Cardiac fibroblast (primary cell): ENCODE data around the gene NDUFC2.

Experiments
- DNase-seq, 2 donors: peaks; one replicate each; pipeline versions ENCODE4 v3.0.0 to v3.0.0-alpha.2; 2010; ENCODE audit warnings: low read depth in 2 of 2
- H3K4me3 ChIP-seq, 2 donors: replicated peaks in 1 of 2; 1 replicate in 1 of 2; 2 replicates in 1 of 2; pipeline ENCODE4 v1.5.1; 2011; ENCODE audit warnings: low read depth in 2 of 2, low read length in 2 of 2, mild to moderate bottlenecking in 2 of 2, moderate library complexity in 1 of 2
- CTCF ChIP-seq: IDR thresholded peaks from one replicate; pipeline ENCODE4 v1.5.1; 2011; ENCODE audit warnings: low read depth, mild to moderate bottlenecking, low read length, inconsistent platforms

Gene NDUFC2

GRCh38 chr11:78037825-78038620 lies 41.6 kb downstream of the NDUFC2 start:
- TF ChIP-seq CTCF = no peak
- no peak for DNase-seq
- H3K4me3 ChIP-seq = no peak overlapping the region

GRCh38 chr11:78037056-78037455 lies 42.6 kb downstream of the NDUFC2 start:
- no peak for TF ChIP-seq CTCF

GRCh38 chr11:78036313-78036712 lies 43.3 kb downstream of the NDUFC2 start:
- TF ChIP-seq CTCF = no peak
- no peak overlapping the region for H3K4me3 ChIP-seq

More at GRCh38 chr11:78037056-78037455, 42.6 kb downstream of the NDUFC2 start:
- H3K4me3 ChIP-seq = no peak overlapping the region
- DNase-seq = no peak

GRCh38 chr11:78034623-78035022 lies 45.0 kb downstream of the NDUFC2 start:
- H3K4me3 ChIP-seq = no peak overlapping the region
- no peak for TF ChIP-seq CTCF
- no peak for DNase-seq

More at GRCh38 chr11:78036313-78036712, 43.3 kb downstream of the NDUFC2 start:
- DNase-seq = no peak

- peak in 1 of 2 donors; percentile 31 for DNase-seq
- no peak for TF ChIP-seq CTCF
- no peak overlapping the region for H3K4me3 ChIP-seq
Measured at GRCh38 chr11:78033040-78033439, 46.6 kb downstream of the NDUFC2 start.

GRCh38 chr11:78032090-78032489 lies 47.6 kb downstream of the NDUFC2 start:
- no peak overlapping the region for H3K4me3 ChIP-seq
- peak in 1 of 2 donors; percentile 63 for DNase-seq
- TF ChIP-seq CTCF = no peak
